Measurements from ENCODE around the gene CCDC121. TPM values are rescaled to one million over a fixed set of nuclear protein-coding genes. Genes with fewer than 3 reads are reported as not detected.

Gene CCDC121
- total RNA-seq, 1 donor: 3.6 TPM

DNA sequence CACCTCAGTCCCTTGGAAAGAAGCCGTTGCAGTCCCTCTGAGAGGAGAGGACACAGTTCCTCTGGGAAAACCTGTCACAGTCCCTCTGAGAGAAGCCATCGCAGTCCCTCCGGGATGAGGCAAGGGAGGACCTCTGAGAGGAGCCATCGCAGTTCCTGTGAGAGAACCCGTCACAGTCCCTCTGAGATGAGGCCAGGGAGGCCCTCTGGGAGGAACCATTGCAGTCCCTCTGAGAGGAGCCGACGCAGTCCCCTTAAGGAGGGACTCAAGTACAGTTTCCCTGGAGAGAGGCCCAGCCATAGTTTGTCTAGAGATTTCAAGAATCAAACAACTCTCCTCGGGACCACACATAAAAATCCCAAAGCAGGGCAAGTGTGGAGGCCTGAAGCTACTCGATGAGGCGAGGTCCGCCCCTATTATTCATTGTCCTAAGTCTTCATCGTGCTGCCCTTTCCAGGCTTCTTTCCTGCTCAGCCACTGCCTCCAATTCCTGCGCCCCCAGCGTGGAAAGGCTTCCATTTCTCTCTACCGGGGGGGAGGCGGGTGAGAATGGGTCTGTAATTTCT, 46.6 kb downstream of the CCDC121 start:
- no peak for DNase-seq (ENCODE audit: low read depth)
- H3K4me3 ChIP-seq (ENCODE audit: low read depth, low read length): peak overlapping the region; percentile 85
- TF ChIP-seq, protein P1, sequence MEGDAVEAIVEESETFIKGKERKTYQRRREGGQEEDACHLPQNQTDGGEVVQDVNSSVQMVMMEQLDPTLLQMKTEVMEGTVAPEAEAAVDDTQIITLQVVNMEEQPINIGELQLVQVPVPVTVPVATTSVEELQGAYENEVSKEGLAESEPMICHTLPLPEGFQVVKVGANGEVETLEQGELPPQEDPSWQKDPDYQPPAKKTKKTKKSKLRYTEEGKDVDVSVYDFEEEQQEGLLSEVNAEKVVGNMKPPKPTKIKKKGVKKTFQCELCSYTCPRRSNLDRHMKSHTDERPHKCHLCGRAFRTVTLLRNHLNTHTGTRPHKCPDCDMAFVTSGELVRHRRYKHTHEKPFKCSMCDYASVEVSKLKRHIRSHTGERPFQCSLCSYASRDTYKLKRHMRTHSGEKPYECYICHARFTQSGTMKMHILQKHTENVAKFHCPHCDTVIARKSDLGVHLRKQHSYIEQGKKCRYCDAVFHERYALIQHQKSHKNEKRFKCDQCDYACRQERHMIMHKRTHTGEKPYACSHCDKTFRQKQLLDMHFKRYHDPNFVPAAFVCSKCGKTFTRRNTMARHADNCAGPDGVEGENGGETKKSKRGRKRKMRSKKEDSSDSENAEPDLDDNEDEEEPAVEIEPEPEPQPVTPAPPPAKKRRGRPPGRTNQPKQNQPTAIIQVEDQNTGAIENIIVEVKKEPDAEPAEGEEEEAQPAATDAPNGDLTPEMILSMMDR (IDR thresholded peaks at IDR 0.05; ENCODE audit: insufficient read depth, low read length): no peak

DNA sequence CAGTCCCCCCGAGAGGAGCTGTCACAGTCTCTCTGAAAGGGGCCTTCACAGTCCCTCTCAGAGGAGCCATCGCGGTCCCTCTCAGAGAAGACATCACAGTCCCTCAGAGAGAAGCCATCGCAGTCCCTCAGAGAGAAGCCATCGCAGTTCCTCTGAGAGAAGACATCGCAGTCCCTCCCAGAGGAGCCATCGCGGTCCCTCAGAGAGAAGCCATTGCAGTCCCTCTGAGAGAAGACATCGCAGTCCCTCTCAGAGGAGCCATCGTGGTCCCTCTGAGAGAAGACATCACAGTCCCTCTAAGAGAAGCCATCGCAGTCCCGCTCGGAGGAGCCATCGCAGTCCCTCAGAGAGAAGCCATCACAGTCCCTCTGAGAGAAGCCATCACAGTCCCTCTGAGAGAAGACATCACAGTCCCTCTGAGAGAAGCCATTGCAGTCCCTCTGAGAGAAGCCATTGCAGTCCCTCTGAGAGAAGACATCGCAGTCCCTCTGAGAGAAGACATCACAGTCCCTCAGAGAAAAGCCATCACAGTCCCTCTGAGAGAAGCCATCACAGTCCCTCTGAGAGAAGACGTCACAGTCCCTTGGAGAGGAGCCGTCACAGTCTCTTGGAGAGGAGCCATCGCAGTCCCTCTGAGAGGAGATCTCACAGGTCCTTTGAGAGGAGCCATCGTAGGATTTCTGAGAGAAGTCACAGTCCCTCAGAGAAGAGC, 47.2 kb downstream of the CCDC121 start:
- no peak for DNase-seq (ENCODE audit: low read depth)
- no peak overlapping the region for H3K4me3 ChIP-seq (ENCODE audit: low read depth, low read length)
- TF ChIP-seq, protein P1 (IDR thresholded peaks at IDR 0.05; ENCODE audit: insufficient read depth, low read length): no peak

Small RNAs within 50 kb of the gene (small RNA-seq; reads per million reads assigned to genes)
- gene RF00340: not detected

Other genes with a start within 250 kb of the CCDC121 start
- 7.3 and 19.2 TPM in 2 replicates for gene ZNF513, start 248.3 kb downstream of the CCDC121 start, total RNA-seq (ENCODE audit: low replicate concordance)
- 62.2 and 146 TPM in 2 replicates for gene PPM1G, start 219.4 kb downstream of the CCDC121 start, total RNA-seq (ENCODE audit: low replicate concordance)
- gene NRBP1, start 200.4 kb downstream of the CCDC121 start, total RNA-seq (ENCODE audit: low replicate concordance): 40.1 and 118 TPM in 2 replicates
- gene KRTCAP3, start 186.6 kb downstream of the CCDC121 start, total RNA-seq (ENCODE audit: low replicate concordance): not detected in 2 replicates
- 24.4 and 25.7 TPM in 2 replicates for gene IFT172, start 139.3 kb downstream of the CCDC121 start, total RNA-seq (ENCODE audit: low replicate concordance)
- gene FNDC4, start 133.8 kb downstream of the CCDC121 start, total RNA-seq (ENCODE audit: low replicate concordance): 7.3 and 45.8 TPM in 2 replicates
- 4.5 and 4.9 TPM in 2 replicates for gene GCKR, start 132.2 kb downstream of the CCDC121 start, total RNA-seq (ENCODE audit: low replicate concordance)
- gene ZNF512, start 46.0 kb downstream of the CCDC121 start, total RNA-seq (ENCODE audit: low replicate concordance): 32.2 and 34.7 TPM in 2 replicates
- gene GPN1, start within 50 bp of the CCDC121 start, total RNA-seq (ENCODE audit: low replicate concordance): 40.2 and 49.0 TPM in 2 replicates
- gene SUPT7L, start 34.6 kb upstream of the CCDC121 start, total RNA-seq (ENCODE audit: low replicate concordance): 14.0 and 36.7 TPM in 2 replicates
- gene SLC4A1AP, start 34.9 kb upstream of the CCDC121 start, total RNA-seq (ENCODE audit: low replicate concordance): 25.9 and 70.6 TPM in 2 replicates
- 100 and 109 TPM in 2 replicates for gene MRPL33, start 142.7 kb upstream of the CCDC121 start, total RNA-seq (ENCODE audit: low replicate concordance)

Measured in fibroblast of the aortic adventitia (primary cell).